Activated naive CD4-positive, alpha-beta T cell treated with anti-CD3 and anti-CD28 coated beads, Interleukin-2, amount 50 U/mL, for 72 hours (primary cell): ENCODE results near the gene AP1B1. TPM values are rescaled to one million over a fixed set of nuclear protein-coding genes. Genes with fewer than 3 reads are reported as not detected.
A peak's percentile ranks its signal among the peaks of the same experiment; 100 is the strongest.
"Not testable (repeated sequence)": the region's sequence is repeated elsewhere in the genome, so short reads cannot be mapped to it uniquely, and the experiment has no call there.

Experiments used
- ATAC-seq, 2 donors: fragments of 150-1000 bp; cut with Tn5 transposase; 2 replicates each; pipeline ENCODE4 v1.10.0; 2021; ENCODE audit warnings: mild to moderate bottlenecking in 2 of 2, moderate library complexity in 2 of 2
- DNase-seq, 2 donors: peaks; one replicate each; pipeline ENCODE4 v3.0.0; 2021 to 2022; ENCODE audit warnings: low spot score in 2 of 2
- H3K27ac Mint-ChIP-seq, 2 donors: one replicate each; pipeline ENCODE4 v1.8.0; 2022; ENCODE audit warnings: mild to moderate bottlenecking in 2 of 2, mixed read lengths in 2 of 2
- H3K36me3 Mint-ChIP-seq, 2 donors: one replicate each; pipeline ENCODE4 v1.8.0; 2022; ENCODE audit warnings: mixed read lengths in 2 of 2
- H3K9me3 Mint-ChIP-seq, 2 donors: one replicate each; pipeline ENCODE4 v1.8.0; 2022; ENCODE audit warnings: mixed read lengths in 2 of 2
- total RNA-seq, 2 donors: library from RNA; stranded (reverse); gene quantifications; one replicate each; pipeline ENCODE4 v1.2.3, GENCODE V29; 2022

AP1B1 gene
- total RNA-seq, 2 donors from 2014 or later = 48.9 to 60.4 TPM

DNA sequence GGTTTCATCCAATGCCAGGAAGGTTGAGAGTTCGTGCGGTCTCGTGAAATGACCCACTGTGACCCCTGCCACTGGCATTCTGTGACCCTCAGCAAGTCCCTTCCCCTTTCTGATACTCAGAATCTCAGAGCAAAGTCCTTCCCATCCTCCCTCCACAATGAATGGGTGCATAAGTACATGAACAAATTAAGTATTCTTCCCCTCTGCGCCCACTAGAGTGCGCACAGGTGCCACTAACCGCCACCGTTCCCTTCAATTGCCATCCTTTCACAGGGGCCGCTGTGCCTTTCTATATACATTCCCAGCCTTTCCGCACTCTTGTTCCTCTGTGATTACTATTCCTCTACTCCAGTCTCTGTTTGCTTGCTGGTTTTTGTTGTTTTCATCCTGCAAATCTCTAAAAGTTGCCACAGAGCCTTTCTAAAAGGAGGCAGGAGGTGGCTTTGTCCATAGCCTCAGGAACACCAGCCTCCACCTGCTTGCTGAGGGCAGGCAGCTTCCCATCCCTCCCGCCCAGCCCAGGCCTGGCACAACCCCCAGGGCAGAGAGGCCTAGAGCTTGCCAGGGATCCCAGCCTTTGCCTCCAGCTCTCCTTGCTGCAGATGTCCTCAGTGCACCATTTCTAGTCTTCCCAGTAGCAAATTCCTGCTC, 6.7 kb upstream of the AP1B1 start:
- Mint-ChIP-seq H3K36me3 (no peaks in the 10 kb centered on the region), H3K9me3 (no peaks in the 10 kb centered on the region), H3K27ac (peak overlapping the region in 1 of 2 donors; percentile 9)
- peak in 1 of 2 donors; percentile 58 for DNase-seq
- peak; percentile 92 to 93 for ATAC-seq

DNA sequence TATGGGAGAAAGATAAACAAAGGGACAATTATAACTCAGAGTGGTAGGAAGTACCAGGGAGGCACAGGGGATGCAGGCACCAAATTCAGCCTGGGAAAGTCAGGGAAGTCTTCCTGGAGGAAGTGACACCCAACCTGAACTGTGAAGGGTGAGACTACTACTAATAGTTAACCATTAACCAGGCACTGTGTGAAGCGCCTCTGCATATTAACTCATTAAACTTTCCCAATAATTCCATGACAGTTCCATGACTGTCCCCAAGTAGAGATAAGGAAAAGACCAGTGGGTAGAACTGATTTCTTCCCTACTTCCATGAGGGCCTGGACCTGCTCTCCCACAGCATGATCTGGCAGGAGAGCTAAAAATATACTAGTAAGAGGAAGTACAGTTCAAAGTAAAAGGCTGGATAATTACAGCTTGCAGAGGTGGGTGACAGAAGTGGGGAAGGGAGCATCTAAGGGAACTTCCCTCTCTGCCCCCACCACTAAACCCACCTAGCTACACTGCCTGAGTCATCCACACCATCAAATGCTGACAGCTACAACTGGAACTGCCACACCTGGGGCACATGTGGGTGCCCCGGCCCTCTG, 4.7 kb upstream of the AP1B1 start:
- Mint-ChIP-seq H3K36me3 (no peaks in the 10 kb centered on the region), H3K9me3 (no peaks in the 10 kb centered on the region), H3K27ac (peak overlapping the region in 1 of 2 donors; percentile 90)
- no peak for DNase-seq
- ATAC-seq = no peak

DNA sequence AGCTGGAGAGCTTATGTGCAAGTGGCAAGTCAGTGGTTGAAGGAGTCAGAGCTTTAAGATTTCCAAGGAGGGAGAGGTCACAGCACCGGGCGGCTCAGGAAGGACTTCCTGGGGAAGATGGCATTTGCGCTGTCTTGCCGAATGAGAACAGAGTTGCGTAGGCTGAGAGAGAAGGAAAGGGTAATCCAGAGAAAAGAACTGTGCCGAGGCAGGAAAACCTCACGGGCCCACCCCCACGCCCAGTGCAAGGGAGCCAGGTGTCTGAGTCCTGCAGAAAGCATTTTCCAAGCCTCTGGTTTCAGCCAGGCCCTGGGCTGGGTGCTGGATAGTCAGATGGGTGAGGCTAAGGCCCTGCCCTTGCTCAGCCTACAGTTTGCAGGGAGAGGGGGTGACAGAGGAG, 3.2 kb upstream of the AP1B1 start:
- DNase-seq = no peak
- H3K36me3 Mint-ChIP-seq = no peaks in the 10 kb centered on the region
- peak overlapping the region in 1 of 2 donors; percentile 47 for H3K27ac Mint-ChIP-seq
- ATAC-seq = no peak
- no peaks in the 10 kb centered on the region for H3K9me3 Mint-ChIP-seq

DNA sequence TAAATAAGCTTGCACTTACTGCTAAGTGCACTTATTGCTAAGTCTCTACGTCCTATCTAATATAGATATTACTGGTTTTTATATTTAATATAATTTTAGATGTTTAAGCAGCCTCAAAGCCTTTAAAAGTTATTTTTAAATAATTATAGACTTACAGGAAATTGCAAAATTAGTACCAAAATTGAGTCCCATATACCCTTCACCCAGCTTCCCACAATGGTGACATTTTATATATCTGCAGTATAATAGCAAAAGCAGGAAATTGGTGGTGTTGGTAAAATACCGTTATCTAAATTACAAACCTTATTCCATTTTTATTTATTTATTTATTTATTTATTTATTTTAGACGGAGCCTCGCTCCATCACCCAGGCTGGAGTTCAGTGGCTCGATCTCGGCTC, 1.9 kb upstream of the AP1B1 start:
- no peak for ATAC-seq
- no peaks in the 10 kb centered on the region for H3K9me3 Mint-ChIP-seq
- no peaks in the 10 kb centered on the region for H3K36me3 Mint-ChIP-seq
- no peak overlapping the region for H3K27ac Mint-ChIP-seq
- DNase-seq = no peak

DNA sequence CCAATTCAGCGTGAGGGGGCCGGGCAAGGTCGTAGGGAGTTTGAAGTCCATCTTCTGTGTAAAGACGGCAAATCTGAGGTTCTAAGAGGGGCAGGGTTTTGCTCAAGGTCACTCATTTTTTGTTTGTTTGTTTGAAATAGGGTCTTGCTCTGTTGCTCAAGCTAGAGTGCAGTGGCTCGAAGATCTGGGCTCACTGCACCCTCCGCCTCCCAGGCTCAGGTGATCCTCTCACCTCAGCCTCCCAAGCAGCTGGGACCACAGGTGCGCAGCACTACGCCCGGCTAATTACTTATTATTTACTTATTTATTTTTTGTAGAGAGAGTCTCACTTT, 355 bp upstream of the AP1B1 start:
- H3K36me3 Mint-ChIP-seq = no peaks in the 10 kb centered on the region
- H3K9me3 Mint-ChIP-seq = no peaks in the 10 kb centered on the region
- ATAC-seq (peak in 1 of 2 donors; percentile 35), DNase-seq (no peak)
- H3K27ac Mint-ChIP-seq = peak overlapping the region; percentile 90 to 92

DNA sequence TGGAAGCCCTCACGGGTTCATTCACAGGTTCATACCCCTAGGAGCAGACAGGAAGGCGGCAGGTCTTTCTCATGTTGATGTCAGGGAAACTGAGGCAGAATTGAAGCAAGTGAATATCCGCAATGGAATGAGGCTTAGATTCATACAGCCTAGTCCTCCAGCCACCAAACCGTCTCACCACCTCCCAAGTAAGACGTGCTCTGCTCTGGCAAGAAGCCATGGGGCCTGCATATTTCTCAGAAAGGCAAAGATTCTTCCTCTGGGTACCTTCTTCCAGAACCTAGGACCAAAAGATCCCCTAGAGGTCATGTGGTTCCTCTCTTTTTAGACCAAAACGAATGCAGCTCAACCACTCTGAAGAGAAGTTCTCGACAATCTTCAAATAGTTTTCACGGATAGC, 1.7 kb downstream of the AP1B1 start:
- DNase-seq = no peak
- ATAC-seq = no peak
- Mint-ChIP-seq H3K27ac (peak overlapping the region in 1 of 2 donors; percentile 63), H3K36me3 (no peaks in the 10 kb centered on the region), H3K9me3 (no peaks in the 10 kb centered on the region)

DNA sequence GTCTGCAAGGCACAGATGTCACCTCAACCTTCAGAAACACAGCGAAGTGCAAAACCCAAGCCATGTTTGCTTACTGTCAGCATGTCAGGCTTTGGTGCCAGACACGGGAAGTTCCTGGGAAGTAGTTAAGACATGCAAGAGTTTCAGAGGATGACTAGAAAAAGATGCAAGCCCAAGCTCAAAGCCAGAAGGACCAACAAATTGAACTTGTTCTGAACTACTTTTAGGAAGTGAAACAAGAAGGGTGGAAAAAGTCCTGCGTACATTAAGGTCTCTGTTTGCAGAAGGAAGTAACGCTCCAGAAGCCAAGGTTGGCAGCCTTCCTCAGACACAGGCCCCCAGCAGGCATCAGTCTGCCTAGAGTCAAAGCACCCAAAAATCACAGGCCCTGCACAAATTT, 2.6 kb downstream of the AP1B1 start:
- H3K27ac Mint-ChIP-seq = peak overlapping the region; percentile 22 to 63
- H3K36me3 Mint-ChIP-seq = no peaks in the 10 kb centered on the region
- no peaks in the 10 kb centered on the region for H3K9me3 Mint-ChIP-seq
- ATAC-seq (no peak), DNase-seq (no peak)

DNA sequence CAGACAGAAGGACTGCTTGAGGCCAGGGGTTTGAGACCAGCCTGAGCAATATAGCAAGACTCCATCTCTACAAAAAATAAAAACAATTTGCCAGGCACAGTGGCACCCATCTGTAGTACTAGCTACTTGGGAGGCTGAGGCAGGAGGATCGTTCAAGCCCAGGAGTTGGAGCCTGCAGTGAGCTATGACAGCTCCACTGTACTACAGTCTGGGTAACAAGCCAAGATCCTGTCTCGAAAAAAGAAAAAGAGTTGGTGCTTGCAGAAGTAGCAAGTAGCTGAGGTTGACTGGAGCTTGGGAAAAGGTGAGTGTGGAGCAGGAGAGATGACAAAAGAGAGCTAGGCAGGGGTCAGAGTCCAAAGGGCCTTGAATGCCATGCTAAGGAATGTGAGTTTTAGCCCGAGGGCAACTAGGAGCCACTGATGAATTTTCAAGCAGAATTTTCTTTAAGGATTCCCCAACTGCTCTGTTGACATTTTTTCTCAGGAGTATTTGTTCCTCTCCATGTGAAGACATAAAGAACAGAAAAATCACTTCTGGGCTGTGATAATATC, 3.1 kb downstream of the AP1B1 start:
- Mint-ChIP-seq H3K9me3 (no peaks in the 10 kb centered on the region), H3K36me3 (no peaks in the 10 kb centered on the region), H3K27ac (peak overlapping the region in 1 of 2 donors; percentile 63)
- ATAC-seq (no peak), DNase-seq (no peak)

DNA sequence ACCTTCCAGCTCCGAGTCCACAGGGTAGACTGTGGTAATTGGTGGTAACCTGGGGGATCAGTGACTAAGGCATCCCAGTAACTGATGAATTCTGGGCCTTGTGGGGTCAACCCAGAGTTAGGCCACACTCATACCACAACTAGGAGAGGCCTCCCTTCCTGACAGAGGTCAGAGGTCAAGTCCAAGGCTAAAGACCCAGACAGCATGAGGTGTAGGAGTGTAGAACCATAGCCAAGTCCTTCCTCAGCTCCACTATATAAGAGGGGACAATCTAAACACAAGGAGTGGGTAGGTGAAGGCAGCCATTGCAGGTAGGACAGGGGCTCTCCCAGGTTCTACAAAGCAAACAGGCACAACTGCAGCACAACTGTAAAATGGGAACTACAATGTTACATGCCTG, 4.6 kb downstream of the AP1B1 start:
- no peaks in the 10 kb centered on the region for H3K36me3 Mint-ChIP-seq
- H3K9me3 Mint-ChIP-seq = no peaks in the 10 kb centered on the region
- DNase-seq (no peak), ATAC-seq (no peak)
- no peak overlapping the region for H3K27ac Mint-ChIP-seq

DNA sequence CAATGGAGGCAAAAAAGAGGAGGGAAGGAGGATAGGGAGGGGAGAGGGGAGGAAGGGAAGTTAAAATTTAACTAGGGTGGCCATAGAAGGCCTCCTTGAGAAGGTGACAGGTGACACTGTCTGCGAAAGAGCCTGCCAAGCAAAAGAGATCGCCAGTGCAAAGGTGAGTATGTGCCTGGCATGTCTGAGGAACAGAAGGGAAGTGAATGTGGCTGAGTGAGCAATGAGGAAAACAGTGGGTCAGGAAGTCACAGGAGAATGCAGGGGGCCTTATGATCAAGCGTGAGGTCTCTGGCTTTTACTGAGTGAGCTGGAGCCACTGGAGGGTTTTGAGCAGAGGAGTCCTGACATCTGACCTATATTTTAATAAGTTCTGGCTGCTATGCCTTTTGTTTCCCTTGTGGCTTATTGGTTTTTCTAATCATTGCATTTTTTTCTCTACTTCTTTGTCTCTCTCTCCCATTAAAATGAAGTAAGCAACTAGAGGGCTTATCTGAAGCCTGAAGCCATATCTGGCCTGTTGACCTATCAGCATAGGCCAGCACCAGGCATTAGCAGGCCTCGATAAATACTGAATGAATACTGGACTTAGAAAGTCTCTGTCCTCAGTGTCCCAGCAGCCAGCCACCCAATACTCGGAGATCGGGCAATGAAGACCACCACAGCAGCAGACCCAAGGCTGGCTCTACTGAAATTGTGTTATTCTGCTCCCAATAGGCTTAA, 5.6 kb downstream of the AP1B1 start:
- Mint-ChIP-seq H3K27ac (peak overlapping the region; percentile 9 to 77), H3K9me3 (no peaks in the 10 kb centered on the region), H3K36me3 (no peaks in the 10 kb centered on the region)
- no peak for ATAC-seq
- no peak for DNase-seq

DNA sequence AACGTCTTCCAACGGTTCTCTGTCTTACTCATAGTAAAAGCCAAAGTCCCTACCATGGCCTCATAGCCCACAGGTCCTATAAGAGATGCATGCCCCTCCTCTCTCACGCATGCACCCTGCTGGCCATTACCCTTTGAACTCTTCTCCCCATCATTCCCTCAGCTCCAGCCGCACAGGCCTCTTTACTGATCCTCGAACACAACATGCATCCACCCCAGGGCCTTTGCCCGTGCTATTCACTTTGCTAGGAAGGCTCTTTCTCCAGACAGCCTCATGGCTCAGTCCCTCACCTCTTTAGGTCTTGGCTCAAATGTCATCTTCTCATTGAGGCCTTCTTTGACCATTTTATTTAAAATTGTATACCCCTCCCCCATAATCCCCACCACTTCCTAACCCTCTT, 7.5 kb downstream of the AP1B1 start:
- ATAC-seq (no peak), DNase-seq (no peak)
- Mint-ChIP-seq H3K27ac (peak overlapping the region; percentile 9 to 38), H3K36me3 (peaks cover 6 to 8% of the 10 kb centered on the region in 2 donors), H3K9me3 (peaks cover 0 to 5% of the 10 kb centered on the region in 2 donors)

DNA sequence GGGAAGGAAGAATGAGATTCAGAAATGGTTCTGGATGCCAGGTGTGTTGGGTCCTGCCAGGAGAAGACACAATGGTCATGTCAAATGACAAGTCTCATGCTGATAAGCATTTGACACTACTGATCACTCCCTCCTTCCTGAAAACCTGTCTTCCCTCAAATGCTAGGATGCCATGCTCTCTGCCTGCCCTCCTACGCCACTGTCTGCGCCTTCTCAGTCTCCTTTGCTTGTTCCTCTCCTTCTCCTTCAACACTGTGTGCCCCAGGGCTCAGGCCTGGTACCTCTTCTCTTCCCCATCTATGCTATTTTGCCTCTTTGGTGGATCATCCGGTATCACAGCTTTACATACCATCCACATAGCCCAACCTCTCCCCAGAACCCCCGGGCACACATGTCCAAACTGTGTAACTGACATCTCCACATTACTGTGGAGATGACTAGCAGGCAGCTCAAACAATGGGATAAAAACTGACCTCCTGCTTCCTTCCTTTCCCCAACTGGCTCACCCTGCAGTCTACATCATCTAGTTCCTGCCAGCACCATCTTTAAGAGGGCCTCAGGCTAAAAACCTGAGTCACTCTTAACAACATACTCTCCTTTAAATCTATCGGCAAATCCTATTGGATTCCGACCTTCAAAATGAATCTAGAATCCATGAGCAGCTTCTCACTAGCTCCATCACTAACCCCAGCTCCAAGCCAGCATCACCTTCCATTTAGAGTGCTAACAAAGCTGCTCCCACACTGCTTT, 8.2 kb downstream of the AP1B1 start:
- peak overlapping the region; percentile 9 to 38 for H3K27ac Mint-ChIP-seq
- ATAC-seq = no peak

DNA sequence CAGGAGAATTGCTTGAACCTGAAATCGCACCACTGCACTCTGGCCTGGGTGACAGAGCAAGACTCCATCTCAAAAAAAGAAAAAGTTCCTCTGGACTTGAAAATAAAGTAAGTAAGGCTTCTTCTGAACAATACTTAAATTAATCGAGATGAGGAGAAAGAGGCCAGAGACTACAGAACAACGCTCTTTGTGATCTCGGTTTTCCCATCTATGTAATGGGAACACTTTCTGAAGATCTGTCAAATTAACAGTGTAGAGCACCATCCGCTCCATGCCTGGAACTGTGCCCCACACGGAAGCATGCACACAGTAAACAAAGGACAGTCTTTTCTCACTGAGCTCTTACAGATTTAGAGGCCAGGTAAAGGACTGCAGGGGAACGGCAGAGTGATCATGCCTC, 9.1 kb downstream of the AP1B1 start:
- Mint-ChIP-seq H3K36me3 (peaks cover 9 to 17% of the 10 kb centered on the region in 2 donors), H3K9me3 (peaks cover 0 to 6% of the 10 kb centered on the region in 2 donors), H3K27ac (peak overlapping the region in 1 of 2 donors; percentile 13)
- DNase-seq = no peak
- ATAC-seq = no peak

More for the DNA sequence above, 8.2 kb downstream of the AP1B1 start:
- H3K9me3 Mint-ChIP-seq = peaks cover 0 to 6% of the 10 kb centered on the region in 2 donors
- peaks cover 9 to 12% of the 10 kb centered on the region in 2 donors for H3K36me3 Mint-ChIP-seq
- DNase-seq = no peak

DNA sequence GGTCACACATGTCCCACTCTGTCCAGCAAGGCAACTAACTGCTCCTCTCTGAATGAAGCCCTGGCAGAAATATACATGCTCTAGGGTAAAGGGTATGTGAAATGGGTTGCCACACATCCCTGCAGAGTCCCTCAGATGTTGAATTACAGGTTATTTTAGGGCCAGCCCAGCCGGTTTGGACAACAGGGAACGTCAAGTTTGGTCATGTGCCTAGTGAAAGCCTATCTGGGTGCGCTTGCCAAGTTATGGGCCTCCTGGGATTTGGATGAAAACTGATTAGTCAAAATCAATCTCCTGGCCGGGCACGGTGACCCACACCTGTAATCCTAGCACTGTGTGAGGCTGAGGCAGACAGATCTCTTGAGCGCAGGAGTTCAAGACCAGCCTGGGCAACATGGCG, 10.4 kb downstream of the AP1B1 start:
- peaks cover 0 to 6% of the 10 kb centered on the region in 2 donors for H3K9me3 Mint-ChIP-seq
- ATAC-seq (no peak), DNase-seq (no peak)
- peaks cover 9 to 19% of the 10 kb centered on the region in 2 donors for H3K36me3 Mint-ChIP-seq
- H3K27ac Mint-ChIP-seq = no peak overlapping the region

DNA sequence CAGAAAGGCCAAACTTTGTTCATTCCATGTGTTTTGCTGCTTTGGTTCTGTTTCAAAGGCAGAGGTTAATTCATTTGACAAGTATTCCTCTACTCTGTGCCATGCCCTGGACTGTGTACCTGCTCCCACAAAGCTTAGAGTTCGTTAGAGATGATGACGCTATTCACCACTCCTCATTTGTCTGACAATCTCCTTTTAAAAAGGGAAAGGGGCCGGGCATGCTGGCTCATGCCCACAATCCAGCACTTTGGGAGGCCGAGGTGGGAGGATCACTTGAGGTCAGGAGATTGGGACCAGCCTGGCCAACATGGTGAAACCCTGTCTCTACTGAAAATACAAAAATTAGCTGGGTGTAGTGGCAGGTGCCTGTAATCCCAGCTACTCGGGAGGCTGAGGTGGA, 11.7 kb downstream of the AP1B1 start:
- not testable (repeated sequence) for ATAC-seq, DNase-seq, H3K9me3 Mint-ChIP-seq
- Mint-ChIP-seq H3K36me3 (peaks cover 9 to 21% of the 10 kb centered on the region in 2 donors), H3K27ac (peak overlapping the region in 1 of 2 donors; percentile 83)

DNA sequence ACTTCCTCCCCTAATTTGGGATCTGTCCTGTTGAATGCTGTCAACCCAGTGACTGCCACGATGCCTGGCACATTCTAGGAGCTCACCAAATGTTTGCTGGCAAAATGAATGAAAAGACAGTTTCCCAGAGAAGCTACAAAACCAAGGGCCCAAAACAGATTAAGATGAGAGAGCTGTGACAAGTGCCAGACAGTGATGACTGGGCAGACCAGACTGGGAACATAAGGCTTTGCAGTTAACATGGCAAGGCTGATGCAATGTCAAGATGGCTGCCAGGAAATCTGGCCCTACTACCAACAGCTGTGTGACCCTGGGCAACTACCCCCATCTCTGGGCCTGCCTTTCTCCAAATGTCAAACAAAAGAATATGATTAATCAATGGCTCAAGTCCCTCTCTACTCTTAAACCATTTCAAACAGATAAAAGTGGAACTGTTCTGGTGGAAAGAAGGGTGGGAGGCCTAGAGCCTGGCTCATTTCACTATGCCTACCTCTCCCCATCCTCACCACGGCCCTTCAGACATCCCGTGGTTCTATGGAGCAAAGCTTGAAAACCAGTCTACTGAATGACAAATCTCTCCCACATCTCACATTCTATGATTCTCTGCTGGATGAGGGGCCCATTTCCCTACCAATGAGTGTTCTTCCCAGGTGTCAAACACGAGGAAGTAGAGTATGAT, 12.8 kb downstream of the AP1B1 start:
- DNase-seq (no peak), ATAC-seq (peak in 1 of 2 donors; percentile 84)
- peaks cover 0 to 6% of the 10 kb centered on the region in 2 donors for H3K9me3 Mint-ChIP-seq
- peaks cover 9 to 21% of the 10 kb centered on the region in 2 donors for H3K36me3 Mint-ChIP-seq
- H3K27ac Mint-ChIP-seq = peak overlapping the region; percentile 70 to 83
